ENCODE measurements around the gene MRRF.

The MRRF gene

GRCh38 chr9:122286764-122287163 lies 22.1 kb downstream of the MRRF start:
- Histone ChIP-seq H3K4me3 (ENCODE audit: low read depth in 1 of 2, low read length in 2 of 2) (no peak overlapping the region), H3K36me3 (ENCODE audit: control insufficient read depth in 1 of 2, insufficient read depth in 2 of 2, low read length in 2 of 2) (peaks cover 38 to 41% of the 10 kb centered on the region in 2 donors), H3K27ac (ENCODE audit: low read length) (no peak overlapping the region), H3K4me1 (ENCODE audit: control insufficient read depth in 1 of 2, insufficient read depth in 2 of 2, low read length in 2 of 2) (peaks cover 0 to under 1% of the 10 kb centered on the region in 2 donors), H3K9me3 (ENCODE audit: control insufficient read depth in 1 of 2, low read length in 2 of 2) (no peaks in the 10 kb centered on the region), H3K27me3 (ENCODE audit: low read depth, low read length) (no peaks in the 10 kb centered on the region)

GRCh38 chr9:122287214-122287720 lies 22.6 kb downstream of the MRRF start:
- no peaks in the 10 kb centered on the region for H3K4me1 ChIP-seq (ENCODE audit: control insufficient read depth in 1 of 2, insufficient read depth in 2 of 2, low read length in 2 of 2)
- H3K27me3 ChIP-seq (ENCODE audit: low read depth, low read length): no peaks in the 10 kb centered on the region
- no peak overlapping the region for H3K27ac ChIP-seq (ENCODE audit: low read length)
- H3K36me3 ChIP-seq (ENCODE audit: control insufficient read depth in 1 of 2, insufficient read depth in 2 of 2, low read length in 2 of 2): peaks cover 42 to 45% of the 10 kb centered on the region in 2 donors
- H3K4me3 ChIP-seq (ENCODE audit: low read depth in 1 of 2, low read length in 2 of 2): no peak overlapping the region
- no peaks in the 10 kb centered on the region for H3K9me3 ChIP-seq (ENCODE audit: control insufficient read depth in 1 of 2, low read length in 2 of 2)

- Histone ChIP-seq H3K9me3 (ENCODE audit: control insufficient read depth in 1 of 2, low read length in 2 of 2) (no peaks in the 10 kb centered on the region), H3K4me1 (ENCODE audit: control insufficient read depth in 1 of 2, insufficient read depth in 2 of 2, low read length in 2 of 2) (no peaks in the 10 kb centered on the region), H3K4me3 (ENCODE audit: low read depth in 1 of 2, low read length in 2 of 2) (no peak overlapping the region), H3K27ac (ENCODE audit: low read length) (no peak overlapping the region), H3K36me3 (ENCODE audit: control insufficient read depth in 1 of 2, insufficient read depth in 2 of 2, low read length in 2 of 2) (peaks cover 31 to 55% of the 10 kb centered on the region in 2 donors), H3K27me3 (ENCODE audit: low read depth, low read length) (no peaks in the 10 kb centered on the region)
Measured at GRCh38 chr9:122291458-122291857, 26.8 kb downstream of the MRRF start.

- peaks cover 29 to 40% of the 10 kb centered on the region in 2 donors for H3K36me3 ChIP-seq (ENCODE audit: control insufficient read depth in 1 of 2, insufficient read depth in 2 of 2, low read length in 2 of 2)
Measured at GRCh38 chr9:122294531-122294930, 29.8 kb downstream of the MRRF start.

GRCh38 chr9:122297512-122297911 lies 32.8 kb downstream of the MRRF start:
- Histone ChIP-seq H3K36me3 (ENCODE audit: control insufficient read depth in 1 of 2, insufficient read depth in 2 of 2, low read length in 2 of 2) (peaks cover 29 to 44% of the 10 kb centered on the region in 2 donors), H3K4me3 (ENCODE audit: low read depth in 1 of 2, low read length in 2 of 2) (no peak overlapping the region), H3K27ac (ENCODE audit: low read length) (no peak overlapping the region), H3K9me3 (ENCODE audit: control insufficient read depth in 1 of 2, low read length in 2 of 2) (no peaks in the 10 kb centered on the region), H3K27me3 (ENCODE audit: low read depth, low read length) (no peaks in the 10 kb centered on the region), H3K4me1 (ENCODE audit: control insufficient read depth in 1 of 2, insufficient read depth in 2 of 2, low read length in 2 of 2) (no peaks in the 10 kb centered on the region)

More at GRCh38 chr9:122294531-122294930, 29.8 kb downstream of the MRRF start:
- no peaks in the 10 kb centered on the region for H3K27me3 ChIP-seq (ENCODE audit: low read depth, low read length)
- no peaks in the 10 kb centered on the region for H3K4me1 ChIP-seq (ENCODE audit: control insufficient read depth in 1 of 2, insufficient read depth in 2 of 2, low read length in 2 of 2)
- no peak overlapping the region for H3K4me3 ChIP-seq (ENCODE audit: low read depth in 1 of 2, low read length in 2 of 2)
- H3K9me3 ChIP-seq (ENCODE audit: control insufficient read depth in 1 of 2, low read length in 2 of 2): no peaks in the 10 kb centered on the region
- H3K27ac ChIP-seq (ENCODE audit: low read length): no peak overlapping the region

- Histone ChIP-seq H3K4me1 (ENCODE audit: control insufficient read depth in 1 of 2, insufficient read depth in 2 of 2, low read length in 2 of 2) (peaks cover 0 to 6% of the 10 kb centered on the region in 2 donors), H3K36me3 (ENCODE audit: control insufficient read depth in 1 of 2, insufficient read depth in 2 of 2, low read length in 2 of 2) (peaks cover 20 to 30% of the 10 kb centered on the region in 2 donors), H3K27me3 (ENCODE audit: low read depth, low read length) (no peaks in the 10 kb centered on the region), H3K27ac (ENCODE audit: low read length) (no peak overlapping the region), H3K9me3 (ENCODE audit: control insufficient read depth in 1 of 2, low read length in 2 of 2) (no peaks in the 10 kb centered on the region), H3K4me3 (ENCODE audit: low read depth in 1 of 2, low read length in 2 of 2) (no peak overlapping the region)
Measured at GRCh38 chr9:122302237-122303093, 37.8 kb downstream of the MRRF start.

- Histone ChIP-seq H3K27me3 (ENCODE audit: low read depth, low read length) (no peaks in the 10 kb centered on the region), H3K27ac (ENCODE audit: low read length) (no peak overlapping the region), H3K4me3 (ENCODE audit: low read depth in 1 of 2, low read length in 2 of 2) (no peak overlapping the region), H3K36me3 (ENCODE audit: control insufficient read depth in 1 of 2, insufficient read depth in 2 of 2, low read length in 2 of 2) (peaks cover 7 to 18% of the 10 kb centered on the region in 2 donors), H3K9me3 (ENCODE audit: control insufficient read depth in 1 of 2, low read length in 2 of 2) (no peaks in the 10 kb centered on the region), H3K4me1 (ENCODE audit: control insufficient read depth in 1 of 2, insufficient read depth in 2 of 2, low read length in 2 of 2) (peaks cover 0 to 8% of the 10 kb centered on the region in 2 donors)
Measured at GRCh38 chr9:122307061-122307460, 42.4 kb downstream of the MRRF start.

GRCh38 chr9:122307925-122308324 lies 43.2 kb downstream of the MRRF start:
- Histone ChIP-seq H3K4me3 (ENCODE audit: low read depth in 1 of 2, low read length in 2 of 2) (no peak overlapping the region), H3K27me3 (ENCODE audit: low read depth, low read length) (no peaks in the 10 kb centered on the region), H3K4me1 (ENCODE audit: control insufficient read depth in 1 of 2, insufficient read depth in 2 of 2, low read length in 2 of 2) (peaks cover 0 to 8% of the 10 kb centered on the region in 2 donors), H3K36me3 (ENCODE audit: control insufficient read depth in 1 of 2, insufficient read depth in 2 of 2, low read length in 2 of 2) (peaks cover 9 to 16% of the 10 kb centered on the region in 2 donors), H3K27ac (ENCODE audit: low read length) (no peak overlapping the region), H3K9me3 (ENCODE audit: control insufficient read depth in 1 of 2, low read length in 2 of 2) (no peaks in the 10 kb centered on the region)

GRCh38 chr9:122309861-122310260 lies 45.2 kb downstream of the MRRF start:
- Histone ChIP-seq H3K9me3 (ENCODE audit: control insufficient read depth in 1 of 2, low read length in 2 of 2) (no peaks in the 10 kb centered on the region), H3K4me3 (ENCODE audit: low read depth in 1 of 2, low read length in 2 of 2) (no peak overlapping the region), H3K27me3 (ENCODE audit: low read depth, low read length) (no peaks in the 10 kb centered on the region), H3K36me3 (ENCODE audit: control insufficient read depth in 1 of 2, insufficient read depth in 2 of 2, low read length in 2 of 2) (peaks cover 24 to 28% of the 10 kb centered on the region in 2 donors), H3K4me1 (ENCODE audit: control insufficient read depth in 1 of 2, insufficient read depth in 2 of 2, low read length in 2 of 2) (peaks cover 0 to 8% of the 10 kb centered on the region in 2 donors), H3K27ac (ENCODE audit: low read length) (no peak overlapping the region)

GRCh38 chr9:122314165-122314564 lies 49.5 kb downstream of the MRRF start:
- Histone ChIP-seq H3K27ac (ENCODE audit: low read length) (no peak overlapping the region), H3K9me3 (ENCODE audit: control insufficient read depth in 1 of 2, low read length in 2 of 2) (no peaks in the 10 kb centered on the region), H3K36me3 (ENCODE audit: control insufficient read depth in 1 of 2, insufficient read depth in 2 of 2, low read length in 2 of 2) (peaks cover 18 to 22% of the 10 kb centered on the region in 2 donors), H3K27me3 (ENCODE audit: low read depth, low read length) (no peaks in the 10 kb centered on the region), H3K4me3 (ENCODE audit: low read depth in 1 of 2, low read length in 2 of 2) (no peak overlapping the region), H3K4me1 (ENCODE audit: control insufficient read depth in 1 of 2, insufficient read depth in 2 of 2, low read length in 2 of 2) (peaks cover 0 to 9% of the 10 kb centered on the region in 2 donors)

- H3K4me1 ChIP-seq (ENCODE audit: control insufficient read depth in 1 of 2, insufficient read depth in 2 of 2, low read length in 2 of 2): peaks cover 0 to 14% of the 10 kb centered on the region in 2 donors
- no peaks in the 10 kb centered on the region for H3K27me3 ChIP-seq (ENCODE audit: low read depth, low read length)
- peaks cover 18 to 22% of the 10 kb centered on the region in 2 donors for H3K36me3 ChIP-seq (ENCODE audit: control insufficient read depth in 1 of 2, insufficient read depth in 2 of 2, low read length in 2 of 2)
- H3K9me3 ChIP-seq (ENCODE audit: control insufficient read depth in 1 of 2, low read length in 2 of 2): no peaks in the 10 kb centered on the region
- H3K4me3 ChIP-seq (ENCODE audit: low read depth in 1 of 2, low read length in 2 of 2): no peak overlapping the region
- no peak overlapping the region for H3K27ac ChIP-seq (ENCODE audit: low read length)
Measured at GRCh38 chr9:122315534-122315933, 50.9 kb downstream of the MRRF start.
